CD4-positive, alpha-beta T cell (primary cell): ENCODE data around the gene TNIK. TPM values are rescaled to one million over a fixed set of nuclear protein-coding genes. Genes with fewer than 3 reads are reported as not detected.

Experiments
- ATAC-seq: fragments of 200-7000 bp; cut with Tn5 transposase; one replicate; pipeline ENCODE4 v1.10.0; 2022; ENCODE audit warnings: mild to moderate bottlenecking; ENCODE audit not compliant: poor library complexity
- CTCF ChIA-PET: fragments of 350-600 bp; sonication (Branson Sonifier 250); formaldehyde crosslinking; loops from one replicate; lab custom pipeline; 2021; ENCODE audit warnings: antibody characterized with exemption, inconsistent platforms; lab: Charles Lee
- POLR2A ChIA-PET: fragments of 350-600 bp; sonication (Branson Sonifier 250); formaldehyde crosslinking; loops from one replicate; lab custom pipeline; 2021; ENCODE audit warnings: antibody characterized with exemption, inconsistent platforms; lab: Charles Lee
- DNase-seq, 14 experiments: peaks; one replicate each; pipeline ENCODE4 v3.0.0-alpha.2; 2013 to 2020; ENCODE audit warnings: mixed read lengths in 2 of 14
- H3K27ac ChIP-seq, 2 donors: one replicate each; pipeline versions ENCODE4 v1.5.1 to v1.7.0; 2013; ENCODE audit warnings: low read length in 2 of 2, low read depth in 1 of 2, mild to moderate bottlenecking in 1 of 2
- H3K27me3 ChIP-seq, 2 experiments: 1 replicate in 1 of 2; 2 replicates in 1 of 2; pipeline versions ENCODE4 v1.6.1 to v1.7.0; 2013; ENCODE audit warnings: low read length in 2 of 2, control low read depth in 1 of 2, mild to moderate bottlenecking in 1 of 2, moderate library complexity in 1 of 2; ENCODE audit not compliant: insufficient read depth in 2 of 2, control insufficient read depth in 1 of 2
- H3K36me3 ChIP-seq: one replicate; pipeline ENCODE4 v1.6.1; 2013; ENCODE audit warnings: low read length, control low read depth; ENCODE audit not compliant: insufficient read depth
- H3K4me1 ChIP-seq: one replicate; pipeline ENCODE4 v1.6.1; 2013; ENCODE audit warnings: low read length, control low read depth; ENCODE audit not compliant: insufficient read depth
- H3K4me3 ChIP-seq: one replicate; pipeline ENCODE4 v1.5.1; 2013; ENCODE audit warnings: mild to moderate bottlenecking, low read length, moderate library complexity
- H3K9me3 ChIP-seq, 2 experiments: 1 replicate in 1 of 2; 2 replicates in 1 of 2; pipeline versions ENCODE4 v1.6.1 to v1.7.0; 2013; ENCODE audit warnings: low read length in 2 of 2, mild to moderate bottlenecking in 2 of 2, control low read depth in 1 of 2, moderate library complexity in 1 of 2; ENCODE audit not compliant: control insufficient read depth in 1 of 2, insufficient read depth in 1 of 2
- H3K27ac Mint-ChIP-seq: one replicate; pipeline ENCODE4 v1.8.0; 2020; ENCODE audit warnings: mixed read lengths
- H3K27me3 Mint-ChIP-seq: one replicate; pipeline ENCODE4 v1.8.0; 2021; ENCODE audit warnings: mixed read lengths
- H3K36me3 Mint-ChIP-seq: one replicate; pipeline ENCODE4 v1.8.0; 2021; ENCODE audit warnings: low read depth, mixed read lengths
- H3K4me1 Mint-ChIP-seq: one replicate; pipeline ENCODE4 v1.8.0; 2021; ENCODE audit warnings: low read depth, mixed read lengths
- H3K4me3 Mint-ChIP-seq: one replicate; pipeline ENCODE4 v1.8.0; 2020; ENCODE audit warnings: mild to moderate bottlenecking, mixed read lengths
- H3K9me3 Mint-ChIP-seq: one replicate; pipeline ENCODE4 v1.8.0; 2020; ENCODE audit warnings: mixed read lengths
- CTCF ChIP-seq: fragments of 200-600 bp; IDR thresholded peaks from one replicate; pipeline ENCODE4 v1.8.0; 2022; ENCODE audit warnings: antibody characterized with exemption, mild to moderate bottlenecking
- intact Hi-C, 2 experiments: fragments of 100-400 bp; cut with DNase I in 1 of 2; cut with micrococcal nuclease in 1 of 2; formaldehyde crosslinking; loops; one replicate each; pipeline versions ENCODE4 v1.15.1 to v1.9.0; 2023 to 2025; cut with DNase I, micrococcal nuclease
- total RNA-seq, 174 experiments: library from RNA in 2 of 174; stranded (reverse) in 2 of 174; gene quantifications; one replicate each; pipeline ENCODE4 v1.2.3 and lab custom pipeline; 2021 to 2026

Gene TNIK
- total RNA-seq, 2 experiments from 2014 or later, result 71.0 to 78.3 TPM

GRCh38 chr3:171380711-171381425 is 79.3 kb downstream of the TNIK start:
- Histone ChIP-seq H3K27ac (no peak overlapping the region), H3K4me1 (peaks cover 9% of the 10 kb centered on the region), H3K27me3 (no peaks in the 10 kb centered on the region), H3K9me3 (no peaks in the 10 kb centered on the region), H3K4me3 (no peak overlapping the region), H3K36me3 (no peaks in the 10 kb centered on the region)
- no peaks in the 10 kb centered on the region for H3K27me3 Mint-ChIP-seq
- intact Hi-C loops, result no loop called here
- TF ChIP-seq CTCF, result no peak
- H3K9me3 Mint-ChIP-seq, result no peaks in the 10 kb centered on the region
- no peaks in the 10 kb centered on the region for H3K36me3 Mint-ChIP-seq
- no peak overlapping the region for H3K4me3 Mint-ChIP-seq
- POLR2A ChIA-PET, result no interaction called here
- no peak for ATAC-seq
- H3K4me1 Mint-ChIP-seq, result peaks cover 62% of the 10 kb centered on the region
- no peak overlapping the region for H3K27ac Mint-ChIP-seq
- CTCF ChIA-PET, result interaction anchor here (1.8 kb wide), 1 partner anchor 11 kb away, joined by 8 read pairs; no protein-coding TSS in a partner anchor
- no peak for DNase-seq

- no peak for DNase-seq
- Histone ChIP-seq H3K4me1 (peaks cover 9% of the 10 kb centered on the region), H3K36me3 (no peaks in the 10 kb centered on the region), H3K4me3 (no peak overlapping the region), H3K27ac (no peak overlapping the region), H3K9me3 (no peaks in the 10 kb centered on the region), H3K27me3 (no peaks in the 10 kb centered on the region)
- ChIA-PET POLR2A (no interaction called here), CTCF (interaction anchor here (0.8 to 1.8 kb wide), 2 partner anchors 10 to 52 kb away, joined by 4 to 8 read pairs; no protein-coding TSS in a partner anchor)
- ATAC-seq, result no peak
- peak overlapping the region; percentile 30 for H3K27ac Mint-ChIP-seq
- TF ChIP-seq CTCF, result no peak
- peaks cover 54% of the 10 kb centered on the region for H3K4me1 Mint-ChIP-seq
- no peaks in the 10 kb centered on the region for H3K9me3 Mint-ChIP-seq
- no peaks in the 10 kb centered on the region for H3K36me3 Mint-ChIP-seq
- H3K27me3 Mint-ChIP-seq, result no peaks in the 10 kb centered on the region
- intact Hi-C loops, result no loop called here
- no peak overlapping the region for H3K4me3 Mint-ChIP-seq
Measured at GRCh38 chr3:171379961-171380483, 80.2 kb downstream of the TNIK start.

- no peak for ATAC-seq
- H3K36me3 ChIP-seq, result no peaks in the 10 kb centered on the region
- no peaks in the 10 kb centered on the region for H3K27me3 ChIP-seq
- Mint-ChIP-seq H3K4me3 (peak overlapping the region; percentile 13), H3K9me3 (no peaks in the 10 kb centered on the region), H3K27ac (no peak overlapping the region), H3K27me3 (no peaks in the 10 kb centered on the region), H3K36me3 (no peaks in the 10 kb centered on the region), H3K4me1 (peaks cover 46% of the 10 kb centered on the region)
- intact Hi-C loops, result no loop called here
- no peaks in the 10 kb centered on the region for H3K9me3 ChIP-seq
- TF ChIP-seq CTCF, result no peak
- peaks cover 12% of the 10 kb centered on the region for H3K4me1 ChIP-seq
- no peak overlapping the region for H3K4me3 ChIP-seq
- no peak overlapping the region for H3K27ac ChIP-seq
- ChIA-PET CTCF (interaction anchor here (0.6 to 1.8 kb wide), 3 partner anchors 10 to 127 kb away, joined by 3 to 8 read pairs (median 4); no protein-coding TSS in a partner anchor), POLR2A (no interaction called here)
- DNase-seq, result no peak
Measured at GRCh38 chr3:171379281-171379680, 80.9 kb downstream of the TNIK start.
